Skin epidermis (tissue), 12 donors: ENCODE results near the gene PTPRZ1.

ENCODE experiments used
- H3K27ac ChIP-seq, 21 experiments: fragments of 200-600 bp; sonication (generic) in 11 of 21; one replicate each; pipeline ENCODE4 v1.5.0; 2020; ENCODE audit warnings: mild to moderate bottlenecking in 3 of 21, inconsistent platforms in 2 of 21, moderate library complexity in 2 of 21
- H3K4me3 ChIP-seq, 7 experiments: fragments of 200-600 bp; sonication (generic) in 2 of 7; one replicate each; pipeline ENCODE4 v1.5.0; 2020; ENCODE audit warnings: inconsistent platforms in 2 of 7, mild to moderate bottlenecking in 2 of 7, moderate library complexity in 1 of 7

Gene PTPRZ1

DNA sequence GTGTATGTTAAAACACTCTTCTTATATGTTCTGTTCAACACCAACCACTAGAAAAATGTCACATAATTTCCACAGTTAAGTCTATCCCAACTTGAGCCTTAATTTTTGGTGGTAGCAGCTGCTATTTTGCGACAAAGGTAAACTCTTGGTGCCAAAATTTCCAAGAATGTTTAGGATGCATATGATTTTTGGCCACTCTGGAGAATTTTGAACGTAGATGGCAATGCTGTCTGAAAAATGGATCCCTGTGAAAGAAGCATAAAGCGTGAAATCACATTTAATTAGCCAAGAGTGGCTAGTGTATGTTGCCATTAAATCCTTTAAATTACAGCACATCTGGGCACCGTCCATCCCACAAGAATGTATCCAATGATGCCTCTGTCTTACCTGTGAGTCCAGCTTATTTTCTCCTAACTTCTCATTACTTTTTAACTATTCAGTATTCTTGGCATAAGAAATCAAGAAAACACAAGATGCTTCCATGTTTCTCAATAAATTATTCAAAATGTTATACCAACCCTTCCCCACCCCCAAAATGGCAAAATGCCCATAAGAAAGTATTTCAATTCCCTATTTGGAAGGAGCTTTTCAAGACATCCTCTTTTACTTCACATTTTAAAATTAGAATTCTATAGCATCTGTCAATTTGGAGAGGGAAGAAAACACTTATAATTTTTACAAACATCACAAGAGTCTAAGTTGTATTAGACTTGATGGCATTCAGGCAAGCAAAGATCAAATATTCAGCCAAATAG, 12.4 kb downstream of the PTPRZ1 start:
- H3K4me3 ChIP-seq, result no peak overlapping the region
- no peak overlapping the region for H3K27ac ChIP-seq

- H3K4me3 ChIP-seq, result no peak overlapping the region
These were observed 14.7 kb downstream of the PTPRZ1 start for GRCh38 chr7:121887634-121888033.

GRCh38 chr7:121890833-121891232, 17.9 kb downstream of the PTPRZ1 start:
- Histone ChIP-seq H3K27ac (no peak overlapping the region), H3K4me3 (no peak overlapping the region)

More at GRCh38 chr7:121887634-121888033, 14.7 kb downstream of the PTPRZ1 start:
- no peak overlapping the region for H3K27ac ChIP-seq

DNA sequence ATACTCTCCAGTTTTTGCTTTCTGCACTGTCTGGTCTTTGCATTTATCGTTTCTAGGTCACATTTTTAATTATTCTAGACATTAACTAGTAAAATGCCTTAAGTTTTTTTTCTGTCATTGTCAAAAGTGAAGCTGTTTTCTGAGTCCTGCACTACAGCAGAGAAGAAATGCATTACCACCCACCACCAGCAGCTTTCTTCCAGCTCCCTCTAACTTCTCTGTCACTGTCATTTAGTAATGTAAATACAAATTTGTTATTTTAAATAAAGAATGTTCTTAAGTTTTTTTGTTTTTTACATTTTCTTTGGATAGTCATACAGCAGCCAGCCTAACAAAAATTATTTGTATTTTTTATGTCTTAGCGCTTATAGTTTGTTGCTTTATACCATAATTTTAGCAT, 18.8 kb downstream of the PTPRZ1 start:
- Histone ChIP-seq H3K27ac (no peak overlapping the region), H3K4me3 (no peak overlapping the region)

DNA sequence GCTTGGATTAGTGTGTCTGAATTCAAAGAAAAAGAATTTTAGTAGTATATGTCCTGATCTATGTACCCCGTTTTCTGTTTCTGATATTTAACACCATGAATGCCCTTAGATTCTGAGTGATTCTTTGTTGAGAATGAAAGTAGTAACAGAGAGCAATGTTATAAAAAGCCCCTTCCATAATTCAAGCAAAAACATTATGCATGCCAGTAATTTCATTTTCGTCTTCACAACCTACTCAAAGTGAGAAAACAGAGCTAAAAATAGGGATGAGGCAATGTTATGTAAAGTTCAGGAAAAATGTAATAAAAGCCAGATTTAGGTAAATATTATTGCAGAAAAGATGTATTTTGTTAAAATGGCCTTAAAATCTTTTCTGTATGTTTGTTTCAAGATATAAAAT, 28.1 kb downstream of the PTPRZ1 start:
- no peak overlapping the region for H3K27ac ChIP-seq
- H3K4me3 ChIP-seq, result no peak overlapping the region

DNA sequence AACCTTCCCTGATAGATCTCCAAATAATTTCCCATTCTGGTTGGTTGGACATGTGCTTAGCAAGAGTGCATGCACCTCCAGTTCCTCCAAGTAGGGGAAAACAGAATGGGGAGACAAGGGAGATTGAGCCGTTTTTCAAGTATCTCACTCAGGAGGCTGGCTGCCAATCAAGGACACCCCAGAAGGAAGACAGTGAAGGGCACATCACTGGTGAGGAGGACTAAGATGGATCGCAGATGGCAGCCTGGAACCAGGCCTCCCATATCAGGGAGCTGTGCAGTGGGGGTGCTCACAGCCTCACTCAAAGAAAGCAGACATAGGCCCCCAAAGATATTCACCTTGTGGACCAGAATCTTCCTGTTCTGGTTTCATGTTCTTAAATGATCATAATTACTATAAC, 31.2 kb downstream of the PTPRZ1 start:
- H3K4me3 ChIP-seq, result no peak overlapping the region

DNA sequence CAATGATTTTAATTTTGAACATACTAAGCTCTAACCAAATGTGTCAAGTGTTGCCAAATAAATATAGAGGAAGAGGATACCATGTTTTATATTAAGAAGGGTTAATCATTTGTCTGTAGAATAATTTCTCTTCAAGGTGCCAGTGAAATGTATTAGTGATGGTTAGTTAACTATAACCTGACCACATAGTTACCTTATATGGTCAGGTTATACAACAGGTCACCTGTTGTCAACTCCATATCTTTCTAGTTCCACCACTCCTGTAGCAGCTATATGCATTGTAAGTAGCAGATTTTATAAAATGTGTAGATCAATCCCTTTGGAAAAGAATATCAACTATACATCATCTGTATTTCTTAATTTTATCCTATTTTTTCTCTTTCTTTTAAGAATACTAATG, 35.1 kb downstream of the PTPRZ1 start:
- H3K27ac ChIP-seq, result no peak overlapping the region
- no peak overlapping the region for H3K4me3 ChIP-seq

More for the DNA sequence above, 31.2 kb downstream of the PTPRZ1 start:
- H3K27ac ChIP-seq, result no peak overlapping the region

DNA sequence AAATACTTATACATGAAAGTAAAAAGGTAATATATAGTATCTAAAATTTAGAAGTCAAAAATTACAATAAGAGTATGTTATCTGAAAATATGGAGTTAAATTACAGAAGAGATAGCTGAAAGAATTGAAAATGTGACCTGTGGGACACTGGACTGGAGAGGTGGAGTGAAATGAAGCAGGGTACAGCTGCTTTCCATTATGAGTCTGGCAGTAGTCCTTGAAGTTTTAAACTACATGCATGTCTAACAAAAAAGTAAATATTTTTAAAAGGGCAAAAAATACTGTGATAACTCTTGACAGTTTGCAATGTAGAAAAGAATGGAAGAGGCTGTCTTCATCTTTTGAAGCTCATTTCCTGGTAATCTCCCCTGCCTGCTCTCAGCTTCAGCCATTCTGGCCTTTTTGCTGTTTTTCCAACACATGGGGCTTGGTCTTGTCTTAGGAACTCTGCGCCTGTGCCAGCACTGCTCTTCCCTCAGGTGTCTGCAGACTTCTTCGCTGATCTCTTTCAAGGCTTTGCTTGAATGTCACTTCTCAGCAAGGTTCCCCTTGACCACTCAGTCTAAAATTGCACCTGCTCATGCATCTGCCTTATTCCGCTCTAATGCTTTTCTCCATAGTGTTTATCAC, 36.9 kb downstream of the PTPRZ1 start:
- Histone ChIP-seq H3K4me3 (no peak overlapping the region), H3K27ac (no peak overlapping the region)

DNA sequence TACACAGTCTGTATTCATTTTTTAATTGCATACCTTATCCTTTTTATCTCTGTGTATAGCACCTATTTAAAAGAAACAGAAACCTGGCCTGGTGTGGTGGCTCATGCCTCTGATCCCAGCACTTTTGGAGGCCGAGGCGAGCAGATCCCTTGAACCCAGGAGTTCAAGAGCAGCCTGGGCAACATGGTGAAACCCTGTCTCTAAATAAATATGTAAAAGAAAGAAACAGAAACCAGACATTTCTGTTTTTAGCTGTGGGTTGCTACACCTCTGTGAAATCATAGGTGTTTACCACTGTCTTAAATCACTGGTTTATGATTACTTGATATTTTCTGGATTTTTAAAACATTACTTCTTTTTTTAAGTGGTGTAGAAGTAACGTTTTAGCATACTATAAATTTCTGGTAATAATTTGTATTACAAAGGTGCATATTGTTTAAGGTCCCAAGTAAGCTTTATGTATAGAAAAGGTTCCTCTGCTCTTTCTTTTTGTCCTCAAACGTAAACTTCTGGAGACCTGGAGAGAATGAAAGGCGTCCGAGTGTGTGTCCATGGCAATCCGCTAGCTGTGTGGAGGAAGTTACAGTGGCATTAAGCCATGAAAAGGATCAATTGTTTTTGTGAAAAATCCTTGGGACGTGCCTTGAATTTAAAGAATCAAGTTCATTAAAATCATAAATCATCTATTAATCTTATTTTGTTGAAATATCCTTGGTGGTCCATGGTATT, 41.1 kb downstream of the PTPRZ1 start:
- Histone ChIP-seq H3K4me3 (no peak overlapping the region), H3K27ac (no peak overlapping the region)

DNA sequence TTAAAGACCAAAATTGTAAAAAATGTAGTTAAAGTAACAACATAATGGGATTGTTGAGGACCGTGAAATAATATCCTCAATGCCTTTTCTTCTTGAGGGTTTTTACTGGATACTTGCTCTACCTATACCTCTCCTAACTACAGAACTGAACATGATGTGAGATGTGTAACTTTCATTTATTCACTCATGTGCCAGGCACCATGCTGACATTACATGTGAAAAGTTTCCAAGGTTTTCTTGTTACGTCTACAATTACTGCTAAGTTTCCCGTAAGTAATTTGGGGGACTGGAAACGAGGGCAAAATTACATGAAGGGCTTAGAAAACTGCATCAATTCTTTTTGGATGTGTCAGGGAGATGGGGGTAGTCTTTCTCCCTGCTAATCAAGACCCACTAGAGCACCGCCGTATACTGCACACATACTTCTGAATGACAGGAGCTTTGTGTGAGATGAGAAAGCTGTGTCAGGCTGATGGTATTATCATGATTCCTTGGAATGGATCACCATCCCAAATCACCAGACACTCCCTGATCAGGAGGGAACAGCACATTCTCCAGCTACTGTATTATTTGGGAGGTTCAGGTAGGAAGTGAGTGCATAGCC, 41.8 kb downstream of the PTPRZ1 start:
- no peak overlapping the region for H3K4me3 ChIP-seq
- H3K27ac ChIP-seq, result no peak overlapping the region

DNA sequence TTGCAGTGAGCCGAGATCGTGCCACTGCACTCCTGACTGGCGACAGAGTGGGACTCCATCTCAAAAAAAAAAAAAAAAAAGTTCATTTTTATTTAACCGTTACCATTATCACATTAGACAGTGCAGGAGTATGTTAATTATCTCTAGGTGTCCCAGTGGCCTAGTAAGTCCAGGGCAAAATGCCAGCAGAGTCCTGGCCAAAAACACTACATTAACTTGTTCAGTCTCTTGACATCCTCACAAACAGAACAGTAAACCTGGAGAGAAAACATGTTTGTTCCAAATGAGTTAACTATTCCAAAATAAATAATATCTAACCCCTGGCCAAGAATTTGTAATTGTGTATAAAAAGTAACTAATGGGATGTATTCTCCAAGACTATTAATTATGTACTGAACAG, 43.2 kb downstream of the PTPRZ1 start:
- Histone ChIP-seq H3K27ac (no peak overlapping the region), H3K4me3 (no peak overlapping the region)

DNA sequence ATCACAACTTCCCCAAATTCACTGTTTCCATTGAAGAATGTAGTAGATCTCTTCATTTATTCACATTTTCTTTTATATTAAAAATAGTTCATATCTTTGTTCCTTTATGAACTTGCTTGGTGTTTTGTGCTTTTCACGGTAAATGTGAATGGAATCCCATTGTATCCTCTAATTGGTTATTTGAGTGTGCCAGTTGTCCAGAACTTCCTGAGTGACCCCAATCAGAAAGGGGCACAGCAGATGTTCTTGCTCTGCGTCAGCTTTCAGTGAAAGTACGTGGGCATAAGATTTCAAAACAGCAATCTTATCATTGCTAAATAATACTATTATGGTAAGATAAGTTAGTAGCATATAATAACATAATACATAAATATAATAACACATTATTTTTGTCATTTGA, 47.0 kb downstream of the PTPRZ1 start:
- Histone ChIP-seq H3K4me3 (no peak overlapping the region), H3K27ac (no peak overlapping the region)

- Histone ChIP-seq H3K4me3 (no peak overlapping the region), H3K27ac (no peak overlapping the region)
These were observed 51.6 kb downstream of the PTPRZ1 start for GRCh38 chr7:121924269-121925186.

DNA sequence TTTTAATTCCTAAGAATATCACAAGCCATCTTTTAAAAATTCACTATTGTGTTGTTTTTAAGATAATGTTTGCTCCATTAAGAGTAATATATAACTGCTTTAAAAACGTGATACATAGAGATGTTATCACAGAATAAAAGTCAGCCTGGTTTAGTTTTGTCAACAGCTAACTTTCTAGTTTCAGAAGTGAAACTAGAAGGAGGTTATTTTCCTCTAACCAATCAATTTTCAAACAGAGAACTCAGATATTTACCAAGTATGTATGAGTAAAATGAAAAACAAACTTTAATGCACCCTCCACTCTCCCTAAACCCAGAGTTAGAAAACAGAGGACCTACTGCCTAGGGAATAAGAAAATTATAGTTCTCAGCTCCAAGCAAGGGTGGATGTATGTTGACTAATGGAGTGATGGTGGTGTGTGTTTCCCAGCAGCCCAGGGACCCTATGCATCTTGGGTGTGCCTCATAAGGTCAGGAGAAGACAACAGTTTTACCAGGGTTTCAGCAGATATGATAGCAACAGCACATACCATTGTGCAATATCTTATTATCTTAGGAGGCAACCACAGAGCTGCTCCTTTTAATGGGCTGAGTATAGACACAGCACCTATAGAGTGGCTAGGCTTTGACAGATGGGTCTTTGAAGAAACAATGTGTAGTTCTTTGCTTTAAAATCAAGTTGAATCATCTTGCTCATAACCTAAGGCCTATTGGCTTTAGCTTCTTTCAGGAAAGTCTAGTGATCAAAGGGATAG, 58.4 kb downstream of the PTPRZ1 start:
- H3K4me3 ChIP-seq, result no peak overlapping the region
- peak overlapping the region in 1 of 21 experiments; percentile 23 for H3K27ac ChIP-seq

GRCh38 chr7:121932768-121933167, 59.8 kb downstream of the PTPRZ1 start:
- Histone ChIP-seq H3K27ac (peak overlapping the region in 1 of 21 experiments; percentile 42), H3K4me3 (no peak overlapping the region)

DNA sequence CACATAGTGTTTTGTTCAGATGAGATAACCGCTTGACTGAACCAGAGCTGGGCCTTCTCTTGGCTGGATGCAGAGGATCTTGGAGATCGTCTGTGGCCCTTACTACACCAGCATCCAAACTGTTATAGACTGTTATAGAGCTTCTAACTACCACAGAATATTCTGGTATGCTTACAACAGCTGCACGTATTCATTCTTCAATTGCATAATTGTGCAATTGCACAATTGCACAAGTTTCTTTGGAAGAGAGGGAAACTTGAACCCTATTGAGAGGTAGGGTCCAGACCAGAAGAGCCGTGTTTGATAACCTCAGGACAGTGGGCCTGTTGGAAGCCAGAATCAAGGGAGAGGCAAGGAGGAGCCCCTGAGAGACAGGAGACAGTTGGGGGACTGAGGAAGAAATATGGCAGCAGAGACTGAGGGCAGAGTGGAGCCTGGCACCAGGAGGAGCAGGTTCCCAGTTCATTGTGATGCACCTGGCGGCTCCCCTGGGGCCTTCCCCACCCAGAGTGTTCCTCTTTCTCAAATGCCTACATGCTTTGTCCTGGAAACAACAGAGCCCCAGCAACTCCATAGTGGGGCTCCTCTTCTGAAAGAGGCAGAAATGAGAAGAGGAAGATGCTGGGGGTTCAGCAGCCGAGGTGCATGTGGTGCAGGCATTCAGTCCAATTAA, 64.1 kb downstream of the PTPRZ1 start:
- Histone ChIP-seq H3K4me3 (no peak overlapping the region), H3K27ac (no peak overlapping the region)

DNA sequence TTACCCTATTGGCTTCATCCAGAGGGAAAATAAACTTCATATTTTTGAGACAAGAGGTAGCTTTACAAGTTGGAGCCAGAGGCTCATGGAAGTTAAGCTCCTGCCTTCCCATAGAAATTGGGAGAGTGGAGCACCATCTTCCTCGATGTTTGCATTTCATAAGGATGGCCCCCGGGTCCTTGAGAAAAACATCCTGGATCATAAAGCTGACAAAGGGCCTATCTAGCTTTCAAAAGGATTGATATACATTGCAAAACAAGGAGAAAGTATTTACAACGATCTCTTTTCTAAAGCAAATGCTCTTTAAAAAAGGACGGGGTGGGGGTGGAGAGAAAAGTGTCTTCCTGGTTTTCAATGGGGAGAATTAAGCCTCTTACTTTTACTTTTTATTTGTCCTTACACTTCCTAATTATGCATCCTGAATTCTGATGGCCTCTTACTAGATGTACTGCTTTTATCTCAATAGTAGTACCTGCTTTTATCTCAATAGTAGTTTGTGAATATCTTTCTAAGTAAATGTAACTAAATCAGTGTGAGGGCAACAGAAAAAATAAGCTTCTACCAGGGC, 65.6 kb downstream of the PTPRZ1 start:
- Histone ChIP-seq H3K4me3 (no peak overlapping the region), H3K27ac (peak overlapping the region in 2 of 21 experiments; percentile 1 to 51)

DNA sequence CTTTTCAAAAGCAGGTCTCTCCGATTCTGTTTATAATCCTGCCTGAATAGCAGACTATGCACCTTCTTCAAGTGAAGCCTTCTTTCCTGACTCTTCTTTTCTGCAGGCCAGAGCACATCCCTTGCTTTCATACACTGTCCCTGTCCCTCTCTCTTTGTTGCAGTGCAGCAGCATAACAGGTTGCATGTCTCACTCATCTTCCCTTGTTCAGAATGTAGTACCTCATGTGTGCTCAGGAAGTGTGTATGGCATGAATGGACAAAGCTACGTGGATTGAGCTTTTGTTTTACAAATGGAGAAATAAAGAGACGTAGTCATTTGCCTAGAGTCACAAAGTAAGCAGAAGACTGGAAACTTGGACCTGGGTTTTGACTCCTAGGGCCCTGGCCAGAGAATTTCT, 68.0 kb downstream of the PTPRZ1 start:
- Histone ChIP-seq H3K4me3 (no peak overlapping the region), H3K27ac (peak overlapping the region in 2 of 21 experiments; percentile 37 to 65)
